HEK293T (cell line): ENCODE data around the gene LARGE1.

ENCODE experiments used
- BHLHE40 ChIP-seq: fragments of 450-650 bp; IDR thresholded peaks from 2 replicates; pipeline ENCODE4 v1.6.1; 2016; ENCODE audit warnings: mild to moderate bottlenecking, moderate library complexity, borderline replicate concordance
- FOXA1 ChIP-seq: fragments of 450-650 bp; IDR thresholded peaks from 2 replicates; pipeline ENCODE4 v1.6.1; 2016; ENCODE audit warnings: mild to moderate bottlenecking

DNA sequence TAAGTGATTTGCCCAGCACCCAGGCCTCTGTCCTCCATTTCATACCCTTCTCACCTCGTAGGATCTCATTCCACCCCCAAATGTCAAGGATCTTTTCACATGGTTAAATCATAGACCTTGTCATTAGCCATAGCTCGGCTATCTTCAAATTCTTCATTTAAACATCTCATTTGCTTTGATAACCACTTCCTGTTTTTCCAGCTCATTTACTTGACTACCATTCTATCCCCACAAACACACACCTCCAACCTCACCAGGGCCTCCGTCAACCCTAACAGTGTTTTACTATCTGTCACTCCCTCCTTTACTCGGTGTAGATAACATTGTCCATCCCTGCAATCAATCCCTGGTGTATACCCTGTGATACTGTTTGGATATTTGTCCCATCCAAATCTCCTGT lies 36.8 kb upstream of the LARGE1 start:
- TF ChIP-seq FOXA1 (no peak), BHLHE40 (no peak)
